HAP-1 (cell line): ENCODE measurements around the gene PERM1.
A peak's percentile ranks its signal among the peaks of the same experiment; 100 is the strongest.
"Not testable (repeated sequence)": the region's sequence is repeated elsewhere in the genome, so short reads cannot be mapped to it uniquely, and the experiment has no call there.

ENCODE experiments used
- DNase-seq, 2 experiments: peaks; one replicate each; pipeline ENCODE4 v3.0.0-alpha.2; 2016 to 2020; ENCODE audit warnings: low spot score in 2 of 2
- H3K27me3 ChIP-seq: fragments of 250-450 bp; sonication (Bioruptor Pico); 2 replicates; pipeline ENCODE4 v1.5.1; 2020; ENCODE audit warnings: low read depth, mild to moderate bottlenecking, moderate library complexity
- H3K36me3 ChIP-seq: fragments of 250-450 bp; sonication (Bioruptor Pico); replicated peaks from 2 replicates; pipeline ENCODE4 v1.5.1; 2020; ENCODE audit warnings: mild to moderate bottlenecking
- H3K4me1 ChIP-seq: fragments of 250-450 bp; sonication (Bioruptor Pico); 2 replicates; pipeline ENCODE4 v1.5.1; 2020; ENCODE audit warnings: mild to moderate bottlenecking
- H3K4me3 ChIP-seq: fragments of 250-450 bp; sonication (Bioruptor Pico); 2 replicates; pipeline ENCODE4 v1.5.1; 2020; ENCODE audit warnings: mild to moderate bottlenecking, moderate library complexity
- H3K9me3 ChIP-seq: fragments of 250-450 bp; sonication (Bioruptor Pico); 2 replicates; pipeline ENCODE4 v1.5.1; 2020; ENCODE audit warnings: mild to moderate bottlenecking, moderate library complexity
- in situ Hi-C: fragments of 300-500 bp; cut with MboI; formaldehyde crosslinking; loops from 3 replicates; pipeline ENCODE4 v1.14.3; 2020; ENCODE audit warnings: low sequenced_read_pairs, inconsistent platforms, mixed read lengths

The PERM1 gene

GRCh38 chr1:983798-984475 is 2.0 kb upstream of the PERM1 start:
- Histone ChIP-seq H3K27me3 (peaks cover 25% of the 10 kb centered on the region), H3K4me1 (no peaks in the 10 kb centered on the region), H3K4me3 (no peak overlapping the region), H3K9me3 (no peaks in the 10 kb centered on the region; the same call in 1 of the 2 replicates), H3K36me3 (no peaks in the 10 kb centered on the region)
- DNase-seq, result peak in 1 of 2 experiments; percentile 74
- in situ Hi-C loops, result no loop called here

GRCh38 chr1:982765-983436 is 1.0 kb upstream of the PERM1 start:
- H3K27me3 ChIP-seq, result peaks cover 23% of the 10 kb centered on the region
- H3K36me3 ChIP-seq, result no peaks in the 10 kb centered on the region
- H3K9me3 ChIP-seq, result no peaks in the 10 kb centered on the region
- H3K4me1 ChIP-seq, result no peaks in the 10 kb centered on the region
- no peak for DNase-seq
- no peak overlapping the region for H3K4me3 ChIP-seq
- in situ Hi-C loops, result no loop called here

- in situ Hi-C loops, result no loop called here
- H3K4me1 ChIP-seq, result no peaks in the 10 kb centered on the region
- H3K9me3 ChIP-seq, result no peaks in the 10 kb centered on the region
- H3K27me3 ChIP-seq, result peaks cover 23% of the 10 kb centered on the region
- no peak overlapping the region for H3K4me3 ChIP-seq
- no peaks in the 10 kb centered on the region for H3K36me3 ChIP-seq
- no peak for DNase-seq
These were observed 370 bp downstream of the PERM1 start for GRCh38 chr1:981491-981954.

GRCh38 chr1:980602-981395 is 1.1 kb downstream of the PERM1 start:
- no peaks in the 10 kb centered on the region for H3K36me3 ChIP-seq
- DNase-seq, result no peak
- H3K27me3 ChIP-seq, result peaks cover 23% of the 10 kb centered on the region
- no peaks in the 10 kb centered on the region for H3K4me1 ChIP-seq
- in situ Hi-C loops, result no loop called here
- no peak overlapping the region for H3K4me3 ChIP-seq
- no peaks in the 10 kb centered on the region for H3K9me3 ChIP-seq

- in situ Hi-C loops, result no loop called here
- Histone ChIP-seq H3K4me1 (no peaks in the 10 kb centered on the region), H3K9me3 (no peaks in the 10 kb centered on the region), H3K4me3 (no peak overlapping the region), H3K27me3 (peaks cover 19% of the 10 kb centered on the region), H3K36me3 (no peaks in the 10 kb centered on the region)
- DNase-seq, result no peak
These were observed 1.7 kb downstream of the PERM1 start for GRCh38 chr1:980137-980571.

GRCh38 chr1:979744-980072 is 2.2 kb downstream of the PERM1 start:
- no peak for DNase-seq
- H3K4me1 ChIP-seq, result no peaks in the 10 kb centered on the region
- H3K4me3 ChIP-seq, result no peak overlapping the region
- no peaks in the 10 kb centered on the region for H3K36me3 ChIP-seq
- H3K27me3 ChIP-seq, result peaks cover 15% of the 10 kb centered on the region
- H3K9me3 ChIP-seq, result no peaks in the 10 kb centered on the region
- in situ Hi-C loops, result no loop called here

GRCh38 chr1:978835-979743 is 2.8 kb downstream of the PERM1 start:
- no peak for DNase-seq
- Histone ChIP-seq H3K4me3 (no peak overlapping the region), H3K4me1 (no peaks in the 10 kb centered on the region), H3K9me3 (no peaks in the 10 kb centered on the region), H3K27me3 (peaks cover 14% of the 10 kb centered on the region), H3K36me3 (no peaks in the 10 kb centered on the region)
- in situ Hi-C loops, result no loop called here

GRCh38 chr1:978069-978834 is 3.6 kb downstream of the PERM1 start:
- Histone ChIP-seq H3K9me3 (no peaks in the 10 kb centered on the region), H3K4me3 (no peak overlapping the region), H3K36me3 (no peaks in the 10 kb centered on the region), H3K27me3 (peaks cover 14% of the 10 kb centered on the region), H3K4me1 (no peaks in the 10 kb centered on the region)
- DNase-seq, result no peak
- in situ Hi-C loops, result no loop called here

GRCh38 chr1:976791-977190 is 5.1 kb downstream of the PERM1 start:
- DNase-seq, result peak in 1 of 2 experiments; percentile 60
- H3K9me3 ChIP-seq, H3K4me3 ChIP-seq, H3K27me3 ChIP-seq, in situ Hi-C loops, H3K4me1 ChIP-seq, H3K36me3 ChIP-seq: not testable (repeated sequence)

GRCh38 chr1:975896-976683 is 5.8 kb downstream of the PERM1 start:
- Histone ChIP-seq H3K9me3 (no peaks in the 10 kb centered on the region), H3K4me1 (no peaks in the 10 kb centered on the region), H3K36me3 (no peaks in the 10 kb centered on the region), H3K4me3 (peak overlapping the region; percentile 28), H3K27me3 (0 out of 2 replicates have a peak, but pooled peaks cover 3% of the 10 kb centered on the region)
- peak; percentile 66 to 82 for DNase-seq
- in situ Hi-C loops, result no loop called here

GRCh38 chr1:975365-975764 is 6.5 kb downstream of the PERM1 start:
- H3K27me3 ChIP-seq, result no peaks in the 10 kb centered on the region
- no peak overlapping the region for H3K4me3 ChIP-seq
- no peaks in the 10 kb centered on the region for H3K36me3 ChIP-seq
- in situ Hi-C loops, result no loop called here
- H3K4me1 ChIP-seq, result no peaks in the 10 kb centered on the region
- DNase-seq, result no peak
- no peaks in the 10 kb centered on the region for H3K9me3 ChIP-seq

- no peak for DNase-seq
- H3K4me1 ChIP-seq, result no peaks in the 10 kb centered on the region
- H3K27me3 ChIP-seq, result no peaks in the 10 kb centered on the region
- H3K9me3 ChIP-seq, result no peaks in the 10 kb centered on the region
- in situ Hi-C loops, result no loop called here
- H3K4me3 ChIP-seq, result no peak overlapping the region
- H3K36me3 ChIP-seq, result no peaks in the 10 kb centered on the region
These were observed 7.1 kb downstream of the PERM1 start for GRCh38 chr1:974687-975328.
